Neutrophil (primary cell): ENCODE measurements around the gene GPR68.

ENCODE experiments used
- H3K27ac ChIP-seq: fragments of 200-600 bp; sonication (generic); 2 replicates; pipeline ENCODE4 v1.5.1; 2016; ENCODE audit warnings: mild to moderate bottlenecking, moderate library complexity
- H3K27me3 ChIP-seq: fragments of 200-600 bp; sonication (generic); 2 replicates; pipeline ENCODE4 v1.6.0; 2016; ENCODE audit warnings: mild to moderate bottlenecking
- H3K36me3 ChIP-seq: fragments of 200-600 bp; sonication (generic); 2 replicates; pipeline ENCODE4 v1.5.1; 2017
- H3K4me1 ChIP-seq, 2 experiments: fragments of 200-600 bp in 1 of 2; sonication (generic) in 1 of 2; 1 replicate in 1 of 2; 2 replicates in 1 of 2; pipeline versions ENCODE4 v1.5.1 to v1.6.1; 2013 to 2016; ENCODE audit warnings: low read depth in 1 of 2, low read length in 1 of 2, mild to moderate bottlenecking in 1 of 2, moderate library complexity in 1 of 2; ENCODE audit not compliant: control insufficient read depth in 1 of 2, insufficient read depth in 1 of 2
- H3K4me3 ChIP-seq, 2 experiments: fragments of 200-600 bp in 1 of 2; sonication (generic) in 1 of 2; 1 replicate in 1 of 2; 2 replicates in 1 of 2; pipeline ENCODE4 v1.5.1; 2013 to 2016; ENCODE audit warnings: low read depth in 1 of 2, low read length in 1 of 2, mild to moderate bottlenecking in 1 of 2, moderate library complexity in 1 of 2
- H3K9me3 ChIP-seq: fragments of 200-600 bp; sonication (generic); 2 replicates; pipeline ENCODE4 v1.5.1; 2016
- CTCF ChIP-seq: fragments of 200-600 bp; sonication (generic); IDR thresholded peaks from 2 replicates; pipeline ENCODE4 v1.5.1; 2016; ENCODE audit warnings: antibody characterized with exemption

Gene GPR68

GRCh38 chr14:91284146-91284790 lies 39.8 kb upstream of the GPR68 start:
- Histone ChIP-seq H3K36me3 (peaks cover 97% of the 10 kb centered on the region), H3K27ac (no peak overlapping the region), H3K4me1 (no peaks in the 10 kb centered on the region), H3K4me3 (no peak overlapping the region), H3K27me3 (no peaks in the 10 kb centered on the region), H3K9me3 (no peaks in the 10 kb centered on the region)
- TF ChIP-seq CTCF, result no peak

- Histone ChIP-seq H3K36me3 (peaks cover 96% of the 10 kb centered on the region), H3K4me1 (no peaks in the 10 kb centered on the region), H3K27me3 (no peaks in the 10 kb centered on the region), H3K27ac (no peak overlapping the region), H3K9me3 (no peaks in the 10 kb centered on the region), H3K4me3 (no peak overlapping the region)
- TF ChIP-seq CTCF, result no peak
Observed at GRCh38 chr14:91283666-91284065, 39.2 kb upstream of the GPR68 start.

- Histone ChIP-seq H3K36me3 (peaks cover 95% of the 10 kb centered on the region), H3K4me3 (no peak overlapping the region), H3K27me3 (no peaks in the 10 kb centered on the region), H3K4me1 (no peaks in the 10 kb centered on the region), H3K27ac (no peak overlapping the region), H3K9me3 (no peaks in the 10 kb centered on the region)
- no peak for TF ChIP-seq CTCF
Observed at GRCh38 chr14:91282954-91283645, 38.6 kb upstream of the GPR68 start.

- Histone ChIP-seq H3K4me1 (no peaks in the 10 kb centered on the region), H3K36me3 (peaks cover 97% of the 10 kb centered on the region), H3K9me3 (no peaks in the 10 kb centered on the region), H3K27me3 (no peaks in the 10 kb centered on the region), H3K4me3 (no peak overlapping the region), H3K27ac (no peak overlapping the region)
- TF ChIP-seq CTCF, result no peak
Observed at GRCh38 chr14:91281346-91281745, 36.8 kb upstream of the GPR68 start.

GRCh38 chr14:91280129-91280528 lies 35.6 kb upstream of the GPR68 start:
- Histone ChIP-seq H3K36me3 (peaks cover 89% of the 10 kb centered on the region), H3K9me3 (no peaks in the 10 kb centered on the region), H3K27ac (no peak overlapping the region), H3K4me3 (no peak overlapping the region), H3K27me3 (no peaks in the 10 kb centered on the region), H3K4me1 (no peaks in the 10 kb centered on the region)
- no peak for TF ChIP-seq CTCF
